Stimulated activated CD4-positive, alpha-beta T cell treated with anti-CD3 and anti-CD28 coated beads, Interleukin-4, amount 100 ng/mL, for 4 hours (primary cell): Measurements from ENCODE around the gene HGFAC.
"Not testable (repeated sequence)": the region's sequence is repeated elsewhere in the genome, so short reads cannot be mapped to it uniquely, and the experiment has no call there.

Experiments
- DNase-seq, 2 experiments: peaks; one replicate each; pipeline ENCODE4 v3.0.0-alpha.2; 2020

The HGFAC gene

GRCh38 chr4:3444351-3445110, 2.8 kb downstream of the HGFAC start:
- DNase-seq, result no peak

DNA sequence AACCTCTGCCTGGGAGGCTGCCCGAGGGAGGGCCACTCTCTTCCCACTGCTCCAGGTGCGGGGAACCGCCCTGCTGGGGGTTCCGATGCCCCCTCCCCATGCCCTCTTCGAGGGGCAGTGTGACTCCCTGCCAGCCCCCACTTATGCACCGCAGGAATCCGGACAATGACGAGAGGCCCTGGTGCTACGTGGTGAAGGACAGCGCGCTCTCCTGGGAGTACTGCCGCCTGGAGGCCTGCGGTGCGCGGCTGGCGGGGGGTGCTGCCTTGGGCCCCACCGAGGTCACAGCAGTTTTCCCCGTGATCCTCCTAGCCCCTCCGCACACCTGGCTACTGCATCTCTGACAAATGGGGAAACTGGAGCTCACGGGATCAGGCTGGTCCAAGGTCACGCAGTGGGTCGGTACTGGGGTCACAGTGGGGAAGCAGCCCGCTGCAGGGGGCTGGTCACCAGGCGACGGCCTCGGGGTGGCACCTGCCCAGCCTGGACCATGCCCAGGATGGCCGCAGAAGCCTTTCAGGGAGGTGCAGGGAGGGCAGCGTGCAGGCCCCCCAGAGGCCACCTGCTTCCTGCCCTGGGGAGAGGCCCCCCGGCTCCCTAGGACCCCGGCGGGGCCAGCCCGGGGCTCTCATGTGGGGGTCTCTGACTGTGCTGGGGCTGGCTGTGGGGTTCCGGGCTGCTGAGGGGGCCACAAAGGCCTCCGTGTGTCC, 3.5 kb downstream of the HGFAC start:
- no peak for DNase-seq

DNA sequence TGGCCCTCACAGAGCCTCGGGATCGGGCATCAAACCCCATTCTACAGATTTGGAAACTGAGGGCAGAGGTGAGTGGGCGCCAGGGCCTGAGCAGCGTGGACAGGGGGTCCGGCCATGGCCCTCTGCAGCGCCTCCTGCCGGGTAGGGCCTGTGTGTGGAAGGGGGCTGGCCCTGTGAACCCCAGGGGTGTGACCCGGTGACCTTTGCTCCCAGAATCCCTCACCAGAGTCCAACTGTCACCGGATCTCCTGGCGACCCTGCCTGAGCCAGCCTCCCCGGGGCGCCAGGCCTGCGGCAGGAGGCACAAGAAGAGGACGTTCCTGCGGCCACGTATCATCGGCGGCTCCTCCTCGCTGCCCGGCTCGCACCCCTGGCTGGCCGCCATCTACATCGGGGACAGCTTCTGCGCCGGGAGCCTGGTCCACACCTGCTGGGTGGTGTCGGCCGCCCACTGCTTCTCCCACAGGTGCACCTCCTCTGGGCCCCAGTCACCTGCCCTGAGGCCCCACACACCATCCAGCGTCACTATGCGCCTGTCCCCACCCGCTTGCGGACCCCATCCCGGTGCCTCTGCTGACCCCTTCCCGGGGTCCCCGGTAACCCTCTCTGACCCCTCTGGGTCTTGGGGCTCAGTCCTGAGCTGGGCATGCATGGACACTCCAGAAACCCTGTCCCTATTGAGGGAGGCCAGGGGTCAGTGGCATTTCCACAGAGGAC, 4.2 kb downstream of the HGFAC start:
- no peak for DNase-seq

DNA sequence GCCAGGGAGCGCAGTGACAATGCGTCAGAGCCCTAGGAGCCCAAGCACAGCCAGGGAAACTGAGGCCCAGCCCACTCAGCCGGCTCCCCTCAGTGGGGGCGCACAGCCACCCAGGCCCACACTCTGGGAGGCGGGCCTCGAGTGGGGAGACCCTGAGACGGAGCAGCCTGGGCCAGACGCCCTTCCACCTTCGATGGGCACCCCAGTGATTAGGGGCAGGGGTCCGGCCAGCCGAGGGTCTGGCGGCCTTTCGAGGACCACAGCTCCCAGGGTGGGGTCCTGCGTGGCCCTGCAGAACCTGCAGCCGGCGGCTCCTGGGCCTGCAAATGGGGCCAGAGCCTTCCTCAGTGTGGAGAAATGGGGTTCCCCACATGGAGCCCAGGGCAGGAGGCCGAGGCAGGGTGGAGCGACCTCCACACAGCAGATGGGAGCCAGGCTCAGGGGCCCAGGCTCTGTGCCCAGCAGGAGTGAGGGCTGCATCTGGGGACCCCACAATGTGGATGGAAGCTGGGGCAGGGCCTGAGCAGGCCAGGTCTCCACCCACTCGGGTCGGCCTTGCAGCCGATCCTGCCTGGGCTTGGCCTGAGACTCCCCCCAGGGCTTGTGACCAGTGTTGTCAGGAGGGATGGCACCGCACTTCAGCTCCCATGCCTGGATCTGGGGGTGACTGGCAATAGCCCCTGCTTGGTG, 5.0 kb downstream of the HGFAC start:
- no peak for DNase-seq

DNA sequence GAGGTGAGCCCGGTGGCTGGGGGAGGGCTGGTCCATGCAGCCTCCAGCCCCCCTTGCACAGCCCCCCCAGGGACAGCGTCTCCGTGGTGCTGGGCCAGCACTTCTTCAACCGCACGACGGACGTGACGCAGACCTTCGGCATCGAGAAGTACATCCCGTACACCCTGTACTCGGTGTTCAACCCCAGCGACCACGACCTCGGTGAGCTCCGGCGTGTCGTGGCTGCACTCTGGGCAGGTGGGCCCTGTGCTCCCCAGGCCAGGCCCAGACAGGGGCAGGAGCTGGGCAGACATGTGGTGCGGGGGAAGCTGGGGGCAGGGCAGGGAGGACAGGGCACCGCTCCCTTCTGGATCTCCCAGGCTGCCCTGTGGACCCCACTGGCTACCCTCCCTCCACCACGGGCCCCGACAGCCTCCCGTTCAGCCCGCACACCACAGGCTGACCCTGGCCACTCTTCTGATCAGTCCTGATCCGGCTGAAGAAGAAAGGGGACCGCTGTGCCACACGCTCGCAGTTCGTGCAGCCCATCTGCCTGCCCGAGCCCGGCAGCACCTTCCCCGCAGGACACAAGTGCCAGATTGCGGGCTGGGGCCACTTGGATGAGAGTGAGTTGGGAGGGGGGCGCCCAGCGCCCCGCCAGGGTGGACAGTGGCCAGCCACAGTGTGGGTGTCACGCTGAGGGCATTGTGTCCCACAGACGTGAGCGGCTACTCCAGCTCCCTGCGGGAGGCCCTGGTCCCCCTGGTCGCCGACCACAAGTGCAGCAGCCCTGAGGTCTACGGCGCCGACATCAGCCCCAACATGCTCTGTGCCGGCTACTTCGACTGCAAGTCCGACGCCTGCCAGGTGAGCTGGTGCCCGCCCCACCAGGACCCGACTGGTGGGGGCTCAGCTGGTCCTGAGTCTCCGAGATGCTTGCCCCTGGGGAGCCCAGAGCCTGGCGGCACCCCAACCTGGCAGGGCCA, 5.9 kb downstream of the HGFAC start:
- no peak for DNase-seq

DNA sequence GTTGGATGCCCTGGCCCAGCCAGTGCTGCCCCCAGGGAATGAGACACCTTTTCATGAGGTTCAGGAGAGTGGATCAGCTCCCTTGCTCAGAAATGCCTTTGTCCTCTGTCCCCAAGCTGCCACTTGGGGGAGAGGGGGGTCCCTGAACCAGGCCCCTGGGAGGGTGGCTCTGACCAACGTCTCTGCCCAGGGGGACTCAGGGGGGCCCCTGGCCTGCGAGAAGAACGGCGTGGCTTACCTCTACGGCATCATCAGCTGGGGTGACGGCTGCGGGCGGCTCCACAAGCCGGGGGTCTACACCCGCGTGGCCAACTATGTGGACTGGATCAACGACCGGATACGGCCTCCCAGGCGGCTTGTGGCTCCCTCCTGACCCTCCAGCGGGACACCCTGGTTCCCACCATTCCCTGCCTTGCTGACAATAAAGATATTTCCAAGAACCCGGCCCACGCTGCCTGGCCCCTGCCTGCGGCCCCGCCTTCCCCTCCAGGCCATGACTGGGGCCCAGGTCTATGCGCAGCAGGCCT, 7.3 kb downstream of the HGFAC start:
- no peak for DNase-seq

GRCh38 chr4:3449574-3450534, 8.1 kb downstream of the HGFAC start:
- no peak for DNase-seq

DNA sequence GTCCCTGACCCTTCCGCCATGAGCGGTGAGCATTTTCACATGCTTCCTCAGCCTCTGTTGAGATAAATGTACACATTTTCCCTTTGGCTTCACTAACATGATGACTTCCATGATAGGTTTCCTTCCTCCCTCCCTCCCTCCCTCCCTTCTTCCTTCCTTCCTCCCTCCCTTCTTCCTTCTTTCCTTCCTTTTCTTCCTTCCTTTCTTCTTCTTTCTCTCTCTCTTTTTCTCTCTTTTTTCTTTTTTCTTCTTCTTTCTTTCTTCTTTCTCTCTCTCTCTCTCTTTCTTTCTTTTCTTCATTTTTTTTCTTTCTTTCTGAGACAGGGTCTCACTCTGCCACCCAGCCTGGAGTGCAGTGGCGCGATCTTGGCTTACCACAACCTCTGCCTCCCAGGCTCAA, 8.9 kb downstream of the HGFAC start:
- no peak for DNase-seq

- DNase-seq, result no peak
Measured at GRCh38 chr4:3451956-3452355, 10.2 kb downstream of the HGFAC start.

DNA sequence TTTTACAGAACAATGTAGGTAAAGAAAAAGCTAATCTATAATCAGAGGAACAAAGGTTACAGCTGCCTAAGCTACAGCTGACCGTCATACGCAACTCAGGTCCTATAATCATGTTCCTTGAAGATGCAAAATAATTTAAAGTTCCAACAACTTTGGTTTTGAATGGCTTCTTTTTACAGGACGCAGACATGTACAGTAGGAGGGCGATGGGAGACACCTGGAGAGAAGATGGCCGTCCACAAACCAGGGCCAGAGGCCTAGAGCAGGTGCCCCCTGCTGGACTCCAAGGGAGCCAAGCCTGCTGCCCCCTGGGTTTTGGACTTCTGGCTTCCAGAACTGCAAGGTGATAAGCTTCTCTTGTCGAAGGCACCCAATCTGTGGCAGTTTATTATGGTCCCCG, 10.6 kb downstream of the HGFAC start:
- DNase-seq, result no peak

GRCh38 chr4:3455596-3455995, 13.8 kb downstream of the HGFAC start:
- not testable (repeated sequence) for DNase-seq

GRCh38 chr4:3458371-3458770, 16.6 kb downstream of the HGFAC start:
- DNase-seq, result no peak

GRCh38 chr4:3459156-3459555, 17.4 kb downstream of the HGFAC start:
- DNase-seq, result not testable (repeated sequence)

DNA sequence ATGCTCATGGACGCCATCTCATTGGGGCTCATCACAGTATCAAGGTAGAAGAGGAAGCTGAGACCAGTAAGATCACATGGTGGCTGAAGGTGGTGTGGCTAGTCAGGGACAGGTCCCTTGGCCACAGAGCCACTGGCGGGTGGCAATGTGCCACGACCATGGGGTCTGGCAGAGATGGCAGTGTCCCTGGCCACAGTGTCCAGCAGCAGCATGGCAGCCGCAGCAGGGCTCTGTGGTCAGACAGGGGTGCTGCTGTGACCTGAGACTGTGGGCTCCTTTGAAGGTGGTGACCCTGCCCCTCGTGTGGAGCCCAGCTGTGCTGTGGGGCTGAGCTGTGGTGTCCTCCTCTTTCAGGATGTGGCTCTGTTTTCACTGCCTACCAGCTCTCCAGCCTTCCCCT, 19.2 kb downstream of the HGFAC start:
- no peak for DNase-seq

- DNase-seq, result no peak
Measured at GRCh38 chr4:3461515-3462291, 19.9 kb downstream of the HGFAC start.

DNA sequence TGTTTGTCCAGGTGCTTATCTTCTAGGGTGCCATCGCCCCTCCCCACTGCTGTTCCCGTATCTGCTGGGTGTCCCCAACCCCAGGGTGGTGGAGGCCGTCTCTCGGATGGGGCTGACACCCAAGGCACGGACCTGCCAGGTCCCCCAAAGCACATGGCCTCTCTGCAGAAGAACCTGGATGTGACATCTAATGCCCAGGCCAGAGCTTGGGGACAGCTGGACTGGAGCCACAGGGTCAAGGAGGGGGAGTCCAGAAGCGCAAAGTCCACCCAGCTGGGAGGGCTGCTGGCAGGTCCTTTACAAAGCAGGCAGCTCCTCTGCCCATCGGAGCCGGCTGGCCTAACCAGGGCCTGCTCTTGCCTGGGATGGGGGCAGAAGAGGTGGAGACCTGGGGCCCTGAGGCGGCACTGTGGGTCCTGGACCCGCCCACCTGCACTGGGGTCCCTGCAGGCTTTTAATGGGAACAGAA, 20.6 kb downstream of the HGFAC start:
- no peak for DNase-seq

GRCh38 chr4:3462790-3463415, 21.1 kb downstream of the HGFAC start, which contains the start of gene DOK7:
Gene DOK7, plus strand, starts transcription at chr4:3463306. Its CDS starts 70 bp downstream, at chr4:3463376.
- DNase-seq, result no peak

GRCh38 chr4:3463556-3464348, 22.0 kb downstream of the HGFAC start:
- no peak for DNase-seq
